ENCODE measurements around the gene DLG4. TPM values are rescaled to one million over a fixed set of nuclear protein-coding genes. Genes with fewer than 3 reads are reported as not detected.

The DLG4 gene
- total RNA-seq, 1 donor from 2014 or later: 7.8 TPM

GRCh38 chr17:7211491-7212273 is 8.0 kb downstream of the DLG4 start:
- no peak for DNase-seq (ENCODE audit: low read depth)
- H3K4me3 ChIP-seq (ENCODE audit: low read depth, low read length): no peak overlapping the region
- no peak for TF ChIP-seq CTCF (conservative IDR thresholded peaks at IDR 0.05; ENCODE audit: low read depth, low read length)

- H3K4me3 ChIP-seq (ENCODE audit: low read depth, low read length): no peak overlapping the region
- no peak for TF ChIP-seq CTCF (conservative IDR thresholded peaks at IDR 0.05; ENCODE audit: low read depth, low read length)
- DNase-seq (ENCODE audit: low read depth): no peak
Measured at GRCh38 chr17:7208754-7209460, 10.7 kb downstream of the DLG4 start.

GRCh38 chr17:7208027-7208571 is 11.5 kb downstream of the DLG4 start:
- no peak for TF ChIP-seq CTCF (conservative IDR thresholded peaks at IDR 0.05; ENCODE audit: low read depth, low read length)

GRCh38 chr17:7207120-7208001 is 12.3 kb downstream of the DLG4 start:
- H3K4me3 ChIP-seq (ENCODE audit: low read depth, low read length): no peak overlapping the region
- no peak for TF ChIP-seq CTCF (conservative IDR thresholded peaks at IDR 0.05; ENCODE audit: low read depth, low read length)
- DNase-seq (ENCODE audit: low read depth): no peak

More at GRCh38 chr17:7208027-7208571, 11.5 kb downstream of the DLG4 start:
- DNase-seq (ENCODE audit: low read depth): no peak
- no peak overlapping the region for H3K4me3 ChIP-seq (ENCODE audit: low read depth, low read length)

GRCh38 chr17:7205561-7205960 is 14.1 kb downstream of the DLG4 start:
- no peak for TF ChIP-seq CTCF (conservative IDR thresholded peaks at IDR 0.05; ENCODE audit: low read depth, low read length)
- DNase-seq (ENCODE audit: low read depth): no peak
- H3K4me3 ChIP-seq (ENCODE audit: low read depth, low read length): peak overlapping the region; percentile 50

- H3K4me3 ChIP-seq (ENCODE audit: low read depth, low read length): peak overlapping the region; percentile 50
- no peak for DNase-seq (ENCODE audit: low read depth)
- TF ChIP-seq CTCF (conservative IDR thresholded peaks at IDR 0.05; ENCODE audit: low read depth, low read length): no peak
Measured at GRCh38 chr17:7204828-7205461, 14.7 kb downstream of the DLG4 start.
